Measurements from ENCODE around the gene RFC2.

The RFC2 gene

GRCh38 chr7:74185636-74186035 lies 68.6 kb downstream of the RFC2 start:
- no peak for DNase-seq

- no peak for DNase-seq
Observed at GRCh38 chr7:74185016-74185415, 69.2 kb downstream of the RFC2 start.

GRCh38 chr7:74183653-74184450 lies 70.3 kb downstream of the RFC2 start:
- DNase-seq: peak in 1 of 6 experiments; percentile 19

GRCh38 chr7:74183142-74183541 lies 71.1 kb downstream of the RFC2 start:
- DNase-seq: no peak

GRCh38 chr7:74182453-74183090 lies 71.6 kb downstream of the RFC2 start:
- DNase-seq: no peak

- DNase-seq: no peak
Observed at GRCh38 chr7:74181821-74182220, 72.4 kb downstream of the RFC2 start.

Data from stimulated activated naive CD4-positive, alpha-beta T cell (primary cell).